PFSK-1 (cell line): ENCODE data around the gene ABCC8.
A peak's percentile ranks its signal among the peaks of the same experiment; 100 is the strongest.

Experiments used
- FOXP2 ChIP-seq: optimal IDR thresholded peaks from 2 replicates; pipeline ENCODE3; 2011; ENCODE audit warnings: borderline replicate concordance, control low read depth, inconsistent platforms; ENCODE audit not compliant: insufficient read depth; ENCODE audit errors: extremely low read length, extremely low read depth
- POLR2AphosphoS5 ChIP-seq: IDR thresholded peaks from 2 replicates; pipeline ENCODE4 v1.6.1; 2012; ENCODE audit warnings: low read depth, mild to moderate bottlenecking, control low read depth, low read length, moderate library complexity
- REST ChIP-seq, 2 experiments: IDR thresholded peaks; 2 replicates each; pipeline versions ENCODE4 v1.6.1 to v1.8.0; 2011 to 2012; ENCODE audit warnings: low read depth in 2 of 2, low read length in 2 of 2, control low read depth in 1 of 2, inconsistent platforms in 1 of 2, mild to moderate bottlenecking in 1 of 2, moderate library complexity in 1 of 2; ENCODE audit not compliant: insufficient read depth in 1 of 2
- SIN3A ChIP-seq: IDR thresholded peaks from 2 replicates; pipeline ENCODE4 v1.6.1; 2012; ENCODE audit warnings: mild to moderate bottlenecking, low read length, moderate library complexity, borderline replicate concordance; ENCODE audit not compliant: insufficient read depth
- TAF1 ChIP-seq: IDR thresholded peaks from 2 replicates; pipeline ENCODE4 v1.6.1; 2012; ENCODE audit warnings: low read length, control low read depth, borderline replicate concordance; ENCODE audit not compliant: insufficient read depth

- no peak for TF ChIP-seq TAF1
- TF ChIP-seq POLR2AphosphoS5 = no peak
- TF ChIP-seq REST (IDR thresholded peaks at IDR 0.05; ENCODE audit: insufficient read depth in 1 of 2, low read depth in 2 of 2, low read length in 2 of 2) = peak in 1 of 2 experiments; percentile 77; a peak in 2 of 4 replicates
- TF ChIP-seq SIN3A = no peak
- no peak for TF ChIP-seq FOXP2
These were observed 60.2 kb downstream of the ABCC8 start for GRCh38 chr11:17416492-17416891.
